ENCODE results near the gene STBD1. TPM values are rescaled to one million over a fixed set of nuclear protein-coding genes. Genes with fewer than 3 reads are reported as not detected.

Gene STBD1
- total and polyA plus RNA-seq, 2 of the 4 experiments (the other 2 are of a cell fraction), result 1.7 to 3.0 TPM

DNA sequence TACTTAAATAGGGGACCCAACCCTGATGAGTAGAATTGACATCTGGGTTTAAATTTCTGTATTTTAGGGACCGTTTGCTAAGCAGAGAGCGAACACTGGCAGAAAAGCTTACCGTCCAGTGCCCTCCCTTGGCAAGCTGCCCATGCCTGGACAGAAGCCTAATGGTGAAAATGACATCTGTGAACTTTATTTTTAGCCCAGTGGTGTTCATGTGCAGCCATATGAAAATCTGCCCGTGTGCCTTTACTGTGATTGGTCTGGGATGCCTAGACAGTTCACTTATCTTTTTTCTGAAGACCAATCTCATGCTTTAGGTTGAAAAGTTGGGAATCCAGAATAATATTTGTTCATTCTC, 1.1 kb downstream of the STBD1 start:
- WGBS, 2 experiments (ENCODE audit: extremely low coverage in 2 of 2, insufficient read length in 1 of 2), result 43% methylated on average over 3 of the region's 4 CpGs; no CpG with 5 or more reads in 1 of the 2 experiments
- Histone ChIP-seq H2AFZ (replicated peaks; ENCODE audit: low read length, poor library complexity) (peak overlapping the region; percentile 94), H3K18ac (ENCODE audit: low read depth, low read length) (no peak overlapping the region), H2AK9ac (replicated peaks; ENCODE audit: low read depth, low read length, poor library complexity) (peak overlapping the region; percentile 79), H3K27me3 (ENCODE audit: control insufficient read depth, insufficient read depth, low read length) (no peaks in the 10 kb centered on the region), H2BK15ac (ENCODE audit: low read depth, low read length) (no peak overlapping the region), H4K5ac (ENCODE audit: low read depth, low read length) (no peak overlapping the region), H2BK20ac (ENCODE audit: low read depth, low read length) (no peak overlapping the region), H3K4ac (ENCODE audit: low read depth, low read length) (no peak overlapping the region), H3K4me3 (ENCODE audit: insufficient read depth, low read depth, low read length) (peak overlapping the region; percentile 82), H3K4me2 (ENCODE audit: low read depth, low read length) (peak overlapping the region; percentile 87), H3K36me3 (ENCODE audit: control insufficient read depth, insufficient read depth, low read length) (peaks cover 8% of the 10 kb centered on the region), H2BK5ac (ENCODE audit: low read depth, low read length, poor library complexity, severe bottlenecking) (no peak overlapping the region), H3K27ac (ENCODE audit: insufficient read depth, low read length) (no peak overlapping the region), H3K23ac (ENCODE audit: low read depth, low read length) (peak overlapping the region; percentile 76; the same call in 1 of the 2 replicates), H3K9me1 (ENCODE audit: insufficient read depth, low read length) (peaks cover 20% of the 10 kb centered on the region), H3K56ac (ENCODE audit: extremely low read depth, insufficient read depth, low read length) (no peak overlapping the region), H3K9me3 (ENCODE audit: control insufficient read depth, insufficient read depth, low read length) (no peaks in the 10 kb centered on the region), H4K8ac (ENCODE audit: low read depth in 2 of 2, low read length in 2 of 2) (no peak overlapping the region), H4K20me1 (ENCODE audit: insufficient read depth, low read length) (no peaks in the 10 kb centered on the region; the same call in 1 of the 2 replicates), H2AK5ac (ENCODE audit: low read depth, low read length) (no peak overlapping the region), H2BK120ac (ENCODE audit: low read depth, low read length) (no peak overlapping the region), H4K91ac (ENCODE audit: insufficient read depth, low read depth, low read length) (no peak overlapping the region), H3K14ac (replicated peaks; ENCODE audit: low read depth, low read length) (0 out of 2 replicates have a peak overlapping the region, but pooled peaks have one; percentile 11), H3K4me1 (ENCODE audit: control insufficient read depth, insufficient read depth, low read length) (peaks cover 6% of the 10 kb centered on the region; the same call in 1 of the 2 replicates), H3K9ac (ENCODE audit: low read depth, low read length) (peak overlapping the region; percentile 82; the same call in 1 of the 2 replicates), H3K79me1 (ENCODE audit: low read depth in 1 of 2, low read length in 2 of 2) (peaks cover 28 to 40% of the 10 kb centered on the region in 2 experiments; a peak in 3 of 4 replicates)
- intact Hi-C loops (cut with micrococcal nuclease) (loop anchor here (2.0 kb wide), 3 partner anchors 71 to 129 kb away; partner anchors contain the start of gene SCARB2), in situ Hi-C loops (cut with MboI; ENCODE audit: low sequenced_read_pairs) (no loop called here), dilution Hi-C loops (cut with HindIII; ENCODE audit: low sequenced_read_pairs, unreplicated experiment) (no loop called here)
- ATAC-seq (ENCODE audit: low read depth) (no peak), DNase-seq (no peak)
- POLR2A ChIA-PET (ENCODE audit: unreplicated experiment), result no interaction called here
- BruUV-seq (replicated peaks), result no TSS peak
- no peak for TF ChIP-seq POLR2A (IDR thresholded peaks at IDR 0.05; ENCODE audit: low read depth, low read length)
- no peak for TF ChIP-seq CHD1 (IDR thresholded peaks at IDR 0.05; ENCODE audit: low read depth, low read length)
- no peak for TF ChIP-seq MAFK (IDR thresholded peaks at IDR 0.05; ENCODE audit: low read depth, low read length)
- TF ChIP-seq, protein P1, sequence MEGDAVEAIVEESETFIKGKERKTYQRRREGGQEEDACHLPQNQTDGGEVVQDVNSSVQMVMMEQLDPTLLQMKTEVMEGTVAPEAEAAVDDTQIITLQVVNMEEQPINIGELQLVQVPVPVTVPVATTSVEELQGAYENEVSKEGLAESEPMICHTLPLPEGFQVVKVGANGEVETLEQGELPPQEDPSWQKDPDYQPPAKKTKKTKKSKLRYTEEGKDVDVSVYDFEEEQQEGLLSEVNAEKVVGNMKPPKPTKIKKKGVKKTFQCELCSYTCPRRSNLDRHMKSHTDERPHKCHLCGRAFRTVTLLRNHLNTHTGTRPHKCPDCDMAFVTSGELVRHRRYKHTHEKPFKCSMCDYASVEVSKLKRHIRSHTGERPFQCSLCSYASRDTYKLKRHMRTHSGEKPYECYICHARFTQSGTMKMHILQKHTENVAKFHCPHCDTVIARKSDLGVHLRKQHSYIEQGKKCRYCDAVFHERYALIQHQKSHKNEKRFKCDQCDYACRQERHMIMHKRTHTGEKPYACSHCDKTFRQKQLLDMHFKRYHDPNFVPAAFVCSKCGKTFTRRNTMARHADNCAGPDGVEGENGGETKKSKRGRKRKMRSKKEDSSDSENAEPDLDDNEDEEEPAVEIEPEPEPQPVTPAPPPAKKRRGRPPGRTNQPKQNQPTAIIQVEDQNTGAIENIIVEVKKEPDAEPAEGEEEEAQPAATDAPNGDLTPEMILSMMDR (conservative IDR thresholded peaks at IDR 0.05; ENCODE audit: low read depth, low read length), result no peak
- no peak for TF ChIP-seq RFX5 (IDR thresholded peaks at IDR 0.05; ENCODE audit: low read depth, low read length)
- no peak for TF ChIP-seq MAZ (IDR thresholded peaks at IDR 0.05; ENCODE audit: borderline replicate concordance, low read depth, low read length)
- TF ChIP-seq RAD21 (IDR thresholded peaks at IDR 0.05; ENCODE audit: low read length), result no peak
- TF ChIP-seq, protein P2, sequence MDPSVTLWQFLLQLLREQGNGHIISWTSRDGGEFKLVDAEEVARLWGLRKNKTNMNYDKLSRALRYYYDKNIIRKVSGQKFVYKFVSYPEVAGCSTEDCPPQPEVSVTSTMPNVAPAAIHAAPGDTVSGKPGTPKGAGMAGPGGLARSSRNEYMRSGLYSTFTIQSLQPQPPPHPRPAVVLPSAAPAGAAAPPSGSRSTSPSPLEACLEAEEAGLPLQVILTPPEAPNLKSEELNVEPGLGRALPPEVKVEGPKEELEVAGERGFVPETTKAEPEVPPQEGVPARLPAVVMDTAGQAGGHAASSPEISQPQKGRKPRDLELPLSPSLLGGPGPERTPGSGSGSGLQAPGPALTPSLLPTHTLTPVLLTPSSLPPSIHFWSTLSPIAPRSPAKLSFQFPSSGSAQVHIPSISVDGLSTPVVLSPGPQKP (IDR thresholded peaks at IDR 0.05; ENCODE audit: borderline replicate concordance, low read depth, low read length), result no peak
- TF ChIP-seq, protein P3, sequence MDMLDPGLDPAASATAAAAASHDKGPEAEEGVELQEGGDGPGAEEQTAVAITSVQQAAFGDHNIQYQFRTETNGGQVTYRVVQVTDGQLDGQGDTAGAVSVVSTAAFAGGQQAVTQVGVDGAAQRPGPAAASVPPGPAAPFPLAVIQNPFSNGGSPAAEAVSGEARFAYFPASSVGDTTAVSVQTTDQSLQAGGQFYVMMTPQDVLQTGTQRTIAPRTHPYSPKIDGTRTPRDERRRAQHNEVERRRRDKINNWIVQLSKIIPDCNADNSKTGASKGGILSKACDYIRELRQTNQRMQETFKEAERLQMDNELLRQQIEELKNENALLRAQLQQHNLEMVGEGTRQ (IDR thresholded peaks at IDR 0.05; ENCODE audit: low read depth, low read length), result no peak
- CTCF ChIA-PET, result interaction anchor here (0.7 to 2.0 kb wide), 4 partner anchors 25 to 880 kb away, joined by 3 to 5 read pairs (median 4); no protein-coding TSS in a partner anchor

Data from IMR-90 (cell line).